Measurements from ENCODE around the gene IRF4.

The IRF4 gene

GRCh38 chr6:353642-354614 lies 37.6 kb upstream of the IRF4 start:
- no peak for DNase-seq

GRCh38 chr6:354631-355280 lies 36.8 kb upstream of the IRF4 start:
- no peak for DNase-seq

DNA sequence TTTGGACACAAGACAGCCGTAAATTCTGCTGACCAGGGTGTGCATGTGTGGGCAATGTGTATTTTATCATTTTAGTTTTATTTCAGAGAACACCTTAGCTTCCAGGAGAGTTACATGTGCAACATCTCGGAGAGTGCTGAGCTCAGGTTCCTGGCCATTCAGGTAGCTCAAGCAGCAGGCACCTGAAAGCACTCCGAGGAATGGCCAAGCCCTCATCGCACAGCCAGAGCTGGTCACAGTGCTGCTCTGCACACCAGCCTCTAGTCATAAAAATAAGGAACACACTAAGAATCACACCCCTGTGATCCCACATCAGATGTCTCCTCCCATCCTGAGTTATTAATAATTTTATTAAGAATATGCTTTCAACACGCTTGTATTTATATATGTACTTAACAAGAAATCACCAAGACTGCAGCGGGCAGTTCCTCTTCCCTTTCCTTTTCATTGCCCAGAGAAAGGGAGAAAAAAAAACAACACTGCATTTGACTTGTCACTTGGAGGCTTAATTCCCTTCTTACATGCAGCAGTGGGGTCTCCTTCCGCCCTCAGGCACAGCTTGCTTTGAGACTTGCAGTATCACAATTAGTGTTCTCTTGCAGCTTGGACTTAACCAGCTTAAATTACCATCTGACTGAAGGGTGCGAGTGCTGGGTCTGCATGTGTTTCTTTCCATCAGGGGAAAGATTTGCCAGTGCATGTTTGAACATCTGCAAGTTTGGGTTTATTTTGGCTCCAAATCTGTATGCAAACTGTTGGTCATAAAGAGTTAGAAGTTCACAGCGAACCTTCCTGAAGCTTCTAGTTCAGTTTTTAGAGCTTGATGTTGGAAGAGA lies 36.0 kb upstream of the IRF4 start:
- DNase-seq, result no peak

- peak in 1 of 2 experiments; percentile 17 for DNase-seq
Observed at GRCh38 chr6:356828-357251, 34.7 kb upstream of the IRF4 start.

GRCh38 chr6:357261-357790 lies 34.2 kb upstream of the IRF4 start:
- DNase-seq, result no peak

DNA sequence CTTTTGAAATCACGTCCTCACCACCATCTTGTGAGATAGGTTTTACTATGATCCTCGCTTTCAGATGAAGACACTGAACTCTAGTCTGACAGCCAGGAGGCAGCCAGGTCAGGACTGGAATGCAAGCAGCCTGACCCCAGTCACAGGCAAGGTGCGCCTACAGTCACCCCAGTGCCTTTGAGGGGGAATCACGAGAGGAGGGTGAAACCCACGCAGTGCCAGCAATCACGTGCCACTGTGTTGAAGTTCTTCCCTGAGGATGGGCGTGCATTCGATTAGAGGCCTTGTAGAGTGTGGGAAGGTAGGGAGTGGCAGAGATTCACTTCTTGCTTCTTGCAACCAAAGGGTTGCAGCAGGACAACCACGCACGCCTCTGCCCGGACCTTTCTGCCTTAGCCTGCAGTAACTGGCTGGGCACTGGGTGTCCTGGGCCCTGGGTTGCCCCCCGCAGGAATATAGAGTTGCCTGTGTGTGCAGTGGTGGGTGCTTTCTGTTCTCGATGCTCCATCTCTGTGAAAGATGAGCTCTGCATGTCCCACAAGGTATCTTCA lies 33.7 kb upstream of the IRF4 start:
- DNase-seq, result no peak

GRCh38 chr6:358432-358831 lies 33.1 kb upstream of the IRF4 start:
- DNase-seq, result no peak

- no peak for DNase-seq
Observed at GRCh38 chr6:358847-359246, 32.7 kb upstream of the IRF4 start.

- DNase-seq, result no peak
Observed at GRCh38 chr6:359261-360035, 32.1 kb upstream of the IRF4 start.

DNA sequence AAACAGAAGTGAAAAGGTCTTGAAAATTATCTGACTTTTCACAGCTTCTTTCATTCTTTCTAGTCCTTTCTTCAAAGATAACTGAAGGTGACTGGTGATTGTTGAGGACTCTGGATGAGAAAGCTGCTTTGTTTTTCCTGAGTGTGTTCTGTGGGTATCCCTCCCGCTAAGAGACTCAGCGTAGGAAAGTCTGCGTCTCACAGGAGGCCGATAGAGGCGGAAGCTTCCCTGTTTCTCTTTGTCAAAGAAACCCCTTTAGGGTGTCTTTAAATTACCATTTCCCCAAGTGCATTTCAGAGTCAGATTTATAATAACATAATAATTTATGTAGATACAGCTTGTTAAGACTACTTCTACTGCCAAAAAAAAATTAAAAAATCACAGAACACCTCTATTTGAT lies 31.2 kb upstream of the IRF4 start:
- no peak for DNase-seq

DNA sequence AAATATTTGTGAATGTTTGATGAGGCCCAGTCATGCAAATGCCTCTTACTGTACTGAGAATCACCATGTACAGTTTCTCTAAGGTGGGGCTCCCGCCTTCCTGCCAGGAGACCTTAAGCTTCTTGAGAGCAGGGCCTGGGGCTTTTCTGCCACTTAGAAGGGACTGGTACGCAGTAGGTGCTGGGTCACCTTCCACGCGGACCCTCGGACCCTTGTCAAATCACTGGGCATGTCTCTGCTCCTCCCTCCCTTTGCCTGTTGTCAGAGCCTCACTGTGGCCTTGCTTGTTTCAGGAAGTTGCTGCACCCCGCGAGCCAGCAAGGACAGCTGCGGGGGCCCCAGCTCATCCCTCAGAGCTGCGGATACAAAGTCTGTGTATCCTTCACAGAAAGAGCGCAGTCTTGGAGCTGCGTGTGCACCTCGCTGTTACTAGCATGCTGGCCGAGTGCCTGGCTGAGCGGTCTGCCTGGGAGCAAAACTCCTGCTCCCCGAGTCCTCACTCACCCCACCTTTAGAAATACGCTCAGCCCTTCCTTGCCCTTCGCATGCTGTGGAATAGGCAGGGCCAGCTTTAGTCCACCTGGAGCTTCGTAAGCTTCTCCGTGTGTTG lies 30.7 kb upstream of the IRF4 start:
- no peak for DNase-seq

GRCh38 chr6:361411-362132 lies 30.0 kb upstream of the IRF4 start:
- no peak for DNase-seq

GRCh38 chr6:362231-362923 lies 29.2 kb upstream of the IRF4 start:
- DNase-seq, result no peak

DNA sequence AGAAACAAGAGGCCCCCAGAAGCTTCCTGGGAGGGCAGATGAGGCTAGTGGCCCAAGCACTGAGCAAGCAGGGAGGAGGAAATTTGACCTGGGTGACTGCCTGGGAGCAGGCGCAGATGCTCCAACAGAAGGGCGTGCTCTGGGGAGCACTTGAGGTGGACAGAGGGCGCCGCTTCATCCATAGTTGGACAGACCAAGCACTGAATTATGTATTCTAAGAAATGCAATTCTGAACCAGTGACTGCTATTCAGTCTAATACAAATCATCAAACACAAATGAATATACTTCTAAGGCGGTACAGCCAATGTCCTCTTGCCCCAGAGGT lies 28.7 kb upstream of the IRF4 start:
- DNase-seq, result no peak

- DNase-seq, result no peak
Observed at GRCh38 chr6:363291-363690, 28.3 kb upstream of the IRF4 start.

GRCh38 chr6:363909-364308 lies 27.6 kb upstream of the IRF4 start:
- no peak for DNase-seq

- DNase-seq, result no peak
Observed at GRCh38 chr6:364609-365540, 26.7 kb upstream of the IRF4 start.

- DNase-seq, result no peak
Observed at GRCh38 chr6:365835-366234, 25.7 kb upstream of the IRF4 start.

All from stimulated activated CD4-positive, alpha-beta T cell treated with anti-CD3 and anti-CD28 coated beads, Interleukin-4, amount 100 ng/mL, for 4 hours (primary cell).